Measurements from ENCODE around the gene ACD.

DNA sequence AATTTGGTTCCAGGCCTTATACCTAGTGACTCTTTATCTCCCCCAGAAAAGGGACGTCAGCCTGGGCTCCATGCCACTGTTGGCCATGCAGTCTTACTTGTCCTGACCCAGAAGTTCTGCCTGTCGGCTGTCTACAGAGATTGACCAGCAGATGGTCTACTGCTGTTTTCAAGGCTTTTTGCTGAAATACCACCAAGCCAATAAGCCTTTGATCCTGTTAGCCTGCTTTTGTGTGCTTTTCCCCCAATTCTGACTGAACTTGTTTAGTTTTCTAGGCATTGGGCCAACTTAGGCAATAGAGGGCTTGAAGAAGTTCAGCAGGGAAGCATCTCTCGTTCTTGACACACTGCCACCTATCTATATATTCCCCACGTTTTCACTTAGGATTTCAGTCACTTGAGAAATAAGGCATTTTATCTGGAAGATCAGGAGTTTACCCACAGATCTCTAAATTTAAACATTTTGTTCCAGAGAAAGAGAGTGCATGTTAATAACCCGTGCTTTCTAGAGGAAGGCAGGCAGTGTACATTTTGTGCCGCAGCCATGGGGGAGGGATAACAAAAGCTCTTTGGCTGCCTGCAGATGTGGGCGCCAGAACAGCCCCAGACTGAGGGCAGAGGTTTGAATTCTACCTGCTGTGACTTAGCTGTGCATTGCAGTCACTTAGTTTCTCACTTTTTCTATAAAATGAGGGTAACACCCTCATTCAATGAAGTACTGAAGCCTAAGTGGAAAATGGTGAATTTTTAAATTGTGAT is 27.5 kb downstream of the ACD start:
- TF ChIP-seq, protein P1, sequence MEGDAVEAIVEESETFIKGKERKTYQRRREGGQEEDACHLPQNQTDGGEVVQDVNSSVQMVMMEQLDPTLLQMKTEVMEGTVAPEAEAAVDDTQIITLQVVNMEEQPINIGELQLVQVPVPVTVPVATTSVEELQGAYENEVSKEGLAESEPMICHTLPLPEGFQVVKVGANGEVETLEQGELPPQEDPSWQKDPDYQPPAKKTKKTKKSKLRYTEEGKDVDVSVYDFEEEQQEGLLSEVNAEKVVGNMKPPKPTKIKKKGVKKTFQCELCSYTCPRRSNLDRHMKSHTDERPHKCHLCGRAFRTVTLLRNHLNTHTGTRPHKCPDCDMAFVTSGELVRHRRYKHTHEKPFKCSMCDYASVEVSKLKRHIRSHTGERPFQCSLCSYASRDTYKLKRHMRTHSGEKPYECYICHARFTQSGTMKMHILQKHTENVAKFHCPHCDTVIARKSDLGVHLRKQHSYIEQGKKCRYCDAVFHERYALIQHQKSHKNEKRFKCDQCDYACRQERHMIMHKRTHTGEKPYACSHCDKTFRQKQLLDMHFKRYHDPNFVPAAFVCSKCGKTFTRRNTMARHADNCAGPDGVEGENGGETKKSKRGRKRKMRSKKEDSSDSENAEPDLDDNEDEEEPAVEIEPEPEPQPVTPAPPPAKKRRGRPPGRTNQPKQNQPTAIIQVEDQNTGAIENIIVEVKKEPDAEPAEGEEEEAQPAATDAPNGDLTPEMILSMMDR (IDR thresholded peaks at IDR 0.05; ENCODE audit: low read length), result no peak
- no peak for TF ChIP-seq EZH2 (IDR thresholded peaks at IDR 0.05; ENCODE audit: borderline replicate concordance, low read length)
